HG03139 (cell line): ENCODE data around the gene ZNF239.
"Not testable (repeated sequence)": the region's sequence is repeated elsewhere in the genome, so short reads cannot be mapped to it uniquely, and the experiment has no call there.

Experiments
- ATAC-seq: cut with Tn5 transposase; IDR thresholded peaks from one replicate; pipeline ENCODE4 v1.9.1; 2021; ENCODE audit not compliant: unreplicated experiment

Gene ZNF239

DNA sequence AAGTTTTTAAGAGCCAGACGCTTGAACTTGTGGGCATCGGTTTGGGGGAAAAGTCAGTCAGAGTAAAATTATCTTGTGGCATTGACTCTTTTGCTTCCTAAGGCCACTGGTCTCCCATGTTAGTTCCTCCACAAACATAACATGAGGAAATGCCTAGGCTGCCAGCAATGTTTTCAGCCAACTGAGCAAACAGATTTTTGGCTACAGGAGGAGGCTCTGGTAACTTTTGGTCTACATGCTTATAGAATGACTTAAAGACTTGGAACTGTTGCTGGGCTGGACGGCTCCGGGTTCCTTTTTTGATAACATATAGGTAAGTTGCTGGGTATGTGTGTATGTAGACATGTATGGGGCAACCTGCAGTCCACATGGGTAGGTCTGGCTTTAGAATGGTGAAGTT, 9.6 kb upstream of the ZNF239 start:
- no peak for ATAC-seq

DNA sequence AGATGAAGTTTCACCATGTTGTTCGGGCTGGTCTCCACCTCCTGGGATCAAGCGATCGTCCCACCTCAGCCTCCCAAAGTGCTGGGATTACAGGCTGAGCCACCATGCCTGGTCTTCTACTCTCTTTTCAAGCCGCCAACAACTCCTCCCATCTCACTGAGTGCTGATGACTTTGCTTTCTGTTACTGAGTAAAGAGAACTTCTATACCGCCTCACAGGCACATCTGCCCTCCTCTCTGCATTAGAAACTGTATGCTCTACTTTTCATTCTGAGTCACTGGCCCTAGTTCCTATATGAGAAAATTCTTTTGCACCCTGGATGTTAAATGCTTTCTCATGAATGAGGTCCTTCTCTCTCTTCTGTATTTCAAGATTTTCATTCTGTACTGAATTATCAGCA, 2.2 kb upstream of the ZNF239 start:
- no peak for ATAC-seq

DNA sequence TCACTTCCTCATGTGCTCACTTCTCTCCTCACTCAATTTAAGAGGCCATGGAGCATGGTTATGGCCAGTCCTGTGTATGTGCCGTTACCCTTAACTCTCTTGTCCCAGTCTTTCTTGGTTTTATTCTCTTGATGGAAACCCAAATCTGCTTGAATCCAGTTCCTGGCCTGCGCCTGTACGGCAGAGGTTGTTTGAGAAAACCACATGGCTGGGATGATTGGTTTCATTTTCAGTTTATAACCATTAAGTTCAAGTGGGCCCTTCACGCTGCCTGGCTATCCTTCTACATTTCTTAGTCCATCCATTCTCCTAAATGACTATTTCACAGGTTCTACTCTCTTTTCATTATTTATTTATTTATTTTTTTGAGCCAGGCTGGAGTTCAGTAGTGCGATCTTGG, 1.6 kb upstream of the ZNF239 start:
- ATAC-seq = no peak

DNA sequence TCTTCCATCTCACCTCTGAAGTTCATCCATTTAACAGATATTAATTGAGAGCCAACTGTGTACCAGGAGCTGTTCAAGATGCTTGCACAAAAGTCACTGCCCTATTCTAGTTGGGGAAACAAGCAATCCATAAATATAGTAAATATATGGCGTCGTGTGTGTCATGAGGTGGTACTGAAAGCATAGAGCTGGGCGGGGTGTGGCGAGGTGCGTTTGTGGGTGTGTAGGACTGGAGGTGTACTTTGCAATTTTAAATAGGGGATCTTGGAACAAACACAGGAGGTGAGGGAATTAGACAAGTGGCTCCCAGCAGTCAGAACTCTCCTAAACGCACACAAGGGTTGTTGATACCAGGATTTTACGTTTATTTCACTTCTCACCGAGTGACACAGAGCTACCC, 490 bp upstream of the ZNF239 start:
- ATAC-seq = no peak

DNA sequence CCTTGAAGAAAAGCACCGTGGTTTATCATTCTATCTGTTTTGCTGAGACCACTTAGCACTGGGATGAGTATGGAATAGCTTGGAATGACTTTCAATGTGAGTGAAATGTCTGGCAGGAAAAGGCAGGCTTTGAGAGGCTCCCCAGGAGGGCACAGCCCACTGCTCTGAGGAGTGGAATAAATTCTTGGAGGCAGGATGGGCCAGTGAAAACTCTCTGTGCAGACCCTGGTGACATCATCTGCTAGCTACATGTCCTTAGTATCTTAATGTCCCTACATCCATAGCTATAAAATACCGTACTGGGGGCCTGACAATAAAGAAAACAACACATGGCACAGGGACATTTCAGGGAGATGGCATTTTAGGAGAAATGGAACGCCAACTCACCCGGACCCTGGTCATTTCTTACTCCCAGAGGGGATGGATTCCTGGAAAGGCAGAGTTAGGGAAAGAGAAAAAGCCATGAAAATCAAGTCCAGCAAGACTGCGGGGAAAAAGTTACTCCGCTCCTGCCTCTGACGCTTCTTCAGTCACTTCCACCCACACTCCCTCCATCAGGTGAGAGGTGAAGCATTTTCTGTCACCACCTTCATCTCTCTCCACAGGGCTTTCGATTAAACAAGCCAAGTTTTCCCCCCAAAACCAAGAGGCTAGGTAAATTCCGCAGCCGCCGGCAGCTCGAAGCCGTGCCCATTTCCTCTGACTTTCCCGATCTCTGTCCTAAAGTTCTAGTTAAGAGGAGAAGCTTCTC, 991 bp downstream of the ZNF239 start:
- no peak for ATAC-seq

DNA sequence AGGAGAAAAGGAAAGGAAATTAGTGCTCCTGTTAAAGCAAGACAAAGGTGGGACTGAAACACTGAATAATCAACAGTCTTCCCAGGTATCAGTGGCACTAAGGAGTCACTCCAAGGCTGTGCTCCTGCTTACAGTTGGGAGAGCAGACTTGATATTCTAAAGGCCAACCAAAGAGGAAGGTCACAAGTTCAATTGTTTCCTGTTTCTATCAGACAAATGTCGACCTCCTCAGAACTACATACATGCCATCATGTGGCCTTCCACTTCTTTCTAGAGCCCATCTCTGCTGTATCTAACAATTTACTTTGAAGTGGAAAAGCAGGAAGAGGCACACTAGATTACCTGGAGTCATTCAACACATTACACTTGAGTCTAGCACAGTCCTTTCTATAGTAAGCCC, 3.4 kb downstream of the ZNF239 start:
- no peak for ATAC-seq

DNA sequence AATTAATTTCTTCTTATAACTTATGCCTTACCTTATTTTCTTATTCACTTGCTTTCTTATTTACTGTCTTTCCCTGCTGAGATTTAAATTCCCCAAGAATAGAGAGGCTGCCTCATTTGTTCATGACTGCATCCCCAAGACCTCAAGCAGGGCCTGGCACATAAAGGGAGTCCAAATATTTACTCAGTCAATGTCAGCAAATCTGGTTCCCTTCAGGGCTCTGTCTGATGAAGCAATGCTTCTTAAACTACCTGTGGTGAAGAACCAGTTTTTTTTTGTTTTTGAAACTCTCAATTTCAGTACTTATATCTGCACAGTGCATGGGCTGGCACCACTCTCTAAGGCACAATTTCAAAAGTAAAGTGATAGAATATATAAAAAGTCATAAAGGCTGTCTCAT, 4.7 kb downstream of the ZNF239 start:
- no peak for ATAC-seq

DNA sequence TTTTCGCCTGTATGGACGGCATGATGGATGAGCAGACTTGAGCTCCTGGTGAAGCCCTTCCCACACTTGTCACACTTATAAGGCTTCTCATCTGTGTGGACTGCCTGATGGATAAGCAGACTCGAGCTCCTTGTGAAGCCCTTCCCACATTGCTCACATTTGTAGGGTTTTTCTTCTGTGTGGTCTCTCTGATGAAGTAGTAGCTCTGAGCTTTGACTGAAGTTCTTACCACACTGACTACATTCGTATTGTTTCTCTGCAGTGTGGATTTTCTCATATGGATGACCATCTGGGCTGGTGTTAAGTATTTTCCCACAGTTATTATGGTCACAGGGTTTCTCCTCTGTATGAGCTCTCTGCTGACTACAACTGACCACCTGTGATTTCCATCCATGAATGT, 17.2 kb downstream of the ZNF239 start:
- no peak for ATAC-seq

DNA sequence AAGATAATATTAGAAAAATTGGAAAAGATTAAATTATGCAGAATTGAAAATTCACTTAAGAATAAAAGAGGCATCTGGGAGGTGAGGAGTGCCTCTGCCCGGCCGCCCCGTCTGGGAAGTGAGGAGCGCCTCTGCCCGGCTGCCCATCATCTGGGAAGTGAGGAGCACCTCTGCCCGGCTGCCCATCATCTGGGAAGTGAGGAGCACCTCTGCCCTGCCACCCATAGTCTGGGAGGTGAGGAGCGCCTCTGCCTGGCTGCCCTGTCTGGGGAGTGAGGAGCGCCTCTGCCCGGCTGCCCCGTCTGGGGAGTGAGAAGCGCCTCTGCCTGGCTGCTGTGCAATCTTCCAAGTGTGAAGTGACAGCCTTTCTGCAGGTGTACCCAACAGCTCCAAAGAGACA, 30.7 kb downstream of the ZNF239 start:
- not testable (repeated sequence) for ATAC-seq

DNA sequence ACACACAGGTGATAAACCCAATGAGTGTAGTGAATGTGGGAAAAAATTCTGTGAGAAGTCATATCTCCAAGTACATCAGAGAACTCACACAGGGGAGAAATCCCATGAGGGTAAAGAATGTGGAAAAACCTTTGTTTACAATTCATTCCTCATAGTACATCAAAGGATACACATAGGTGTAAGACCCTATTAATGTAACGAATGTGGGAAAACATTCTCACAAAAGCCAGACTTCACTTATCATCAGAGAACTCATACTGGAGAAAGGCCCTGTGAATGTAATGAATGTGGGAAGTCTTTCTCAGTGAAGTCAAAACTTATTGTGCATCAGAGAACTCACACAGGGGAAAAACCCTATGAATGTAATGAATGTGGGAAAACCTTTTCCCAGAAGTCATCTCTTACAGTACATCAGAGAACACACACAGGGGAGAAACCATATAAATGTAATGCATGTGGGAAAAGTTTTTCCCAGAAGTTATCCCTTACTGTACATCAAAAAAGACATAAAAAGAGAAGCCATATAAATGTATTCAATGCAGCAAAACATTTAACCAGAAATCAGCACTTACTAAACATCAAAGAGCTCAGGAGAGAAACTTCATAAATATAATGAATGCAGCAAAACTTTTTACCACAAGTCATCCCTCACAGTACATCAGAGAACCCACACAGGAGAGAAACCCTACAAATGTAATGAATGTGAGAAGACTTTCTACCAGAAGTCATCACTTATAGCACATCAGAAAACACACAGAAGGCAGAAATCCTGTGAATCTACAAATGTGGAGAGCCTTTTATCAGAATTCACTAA, 49.8 kb downstream of the ZNF239 start:
- no peak for ATAC-seq
